ENCODE data around the gene PCCA.

The PCCA gene

DNA sequence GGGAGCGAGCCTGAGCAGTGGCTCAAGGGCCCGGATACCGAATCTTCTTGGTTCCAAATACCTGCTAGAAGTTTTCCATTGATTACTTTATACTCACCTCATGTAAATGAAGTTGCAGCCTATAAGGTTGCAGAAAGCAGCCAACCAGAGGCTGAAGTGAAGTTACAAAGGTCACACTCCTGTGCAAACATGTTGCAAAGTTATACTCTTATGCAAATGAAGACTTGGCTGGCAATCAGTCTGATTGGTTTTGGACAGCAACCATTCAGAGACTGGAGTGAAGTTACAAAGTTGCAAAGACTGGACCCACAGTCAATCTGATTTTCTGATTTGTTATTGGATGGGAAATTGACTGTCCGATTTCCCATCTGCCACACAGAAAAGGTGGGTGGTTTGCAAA lies 347.2 kb downstream of the PCCA start:
- FAIRE-seq, result no peak

- no peak for FAIRE-seq
These were observed 349.3 kb downstream of the PCCA start for GRCh38 chr13:100438059-100438788.

- no peak for FAIRE-seq
These were observed 350.5 kb downstream of the PCCA start for GRCh38 chr13:100439247-100439970.

GRCh38 chr13:100440751-100441425 lies 352.0 kb downstream of the PCCA start:
- FAIRE-seq, result peak; percentile 47

DNA sequence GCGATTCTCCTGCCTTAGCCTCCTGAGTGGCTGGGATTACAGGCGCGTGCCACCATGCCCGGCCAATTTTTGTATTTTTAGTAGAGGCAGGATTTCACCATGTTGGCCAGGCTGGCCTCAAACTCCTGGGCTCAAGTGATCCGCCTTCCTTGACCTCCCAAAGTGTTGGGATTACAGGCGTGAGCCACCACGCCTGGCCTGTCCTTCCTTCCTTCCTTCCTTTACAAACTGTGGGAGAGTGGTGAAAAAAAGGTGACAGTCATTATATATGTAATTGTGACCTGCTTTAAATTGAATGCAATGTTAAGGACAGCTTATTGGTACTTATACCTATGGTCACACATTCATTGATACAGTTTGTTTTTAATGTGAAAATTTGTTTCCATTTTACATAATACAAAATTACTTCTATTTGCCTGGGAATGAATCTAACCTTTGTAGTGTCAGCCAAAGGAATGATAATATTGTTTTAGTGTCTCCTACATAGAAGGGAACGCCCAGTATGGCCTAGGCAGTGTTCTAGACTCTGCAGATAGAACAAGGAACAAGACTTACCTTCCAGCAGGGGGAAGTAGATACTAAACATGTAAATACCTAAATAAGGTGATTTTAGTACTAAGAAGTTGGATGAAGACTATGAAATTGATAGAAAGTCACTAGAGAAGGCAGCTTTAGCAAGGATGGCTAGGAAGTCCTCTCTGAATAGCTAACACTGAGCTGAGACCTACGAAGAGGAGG lies 353.4 kb downstream of the PCCA start:
- no peak for FAIRE-seq

DNA sequence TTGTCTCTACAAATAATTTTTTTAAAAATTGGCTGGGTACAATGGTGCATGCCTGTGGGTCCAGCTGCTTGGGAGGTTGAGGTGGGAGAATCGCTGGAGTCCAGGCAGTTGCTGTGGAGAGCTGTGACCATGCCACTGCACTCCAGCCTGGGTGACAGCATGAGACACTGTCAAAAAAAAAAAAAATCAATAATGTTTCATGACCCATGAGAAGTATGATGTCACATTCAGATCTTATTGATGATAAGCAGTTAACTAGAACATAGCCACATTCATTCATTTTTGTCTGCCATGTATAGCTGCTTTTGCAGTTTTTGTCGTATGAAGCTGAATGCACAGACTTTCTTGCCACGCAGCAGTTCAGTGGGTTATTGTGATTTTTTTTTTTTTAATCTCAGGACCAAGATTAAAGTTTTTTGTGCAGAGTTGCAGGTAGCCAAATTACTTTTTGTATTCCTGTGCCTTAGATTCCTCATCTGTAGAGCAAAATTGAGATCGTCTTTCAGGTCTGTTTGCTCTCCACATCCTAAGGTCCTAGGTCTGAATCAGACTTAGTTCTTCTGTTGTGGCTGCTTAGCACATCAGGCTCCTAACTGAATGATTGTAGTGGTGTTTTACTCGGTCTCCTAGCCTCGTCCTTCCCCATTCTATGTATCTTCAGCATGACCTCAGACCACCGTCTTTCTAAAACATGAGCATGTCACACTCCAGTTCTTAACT lies 354.5 kb downstream of the PCCA start:
- FAIRE-seq, result no peak

DNA sequence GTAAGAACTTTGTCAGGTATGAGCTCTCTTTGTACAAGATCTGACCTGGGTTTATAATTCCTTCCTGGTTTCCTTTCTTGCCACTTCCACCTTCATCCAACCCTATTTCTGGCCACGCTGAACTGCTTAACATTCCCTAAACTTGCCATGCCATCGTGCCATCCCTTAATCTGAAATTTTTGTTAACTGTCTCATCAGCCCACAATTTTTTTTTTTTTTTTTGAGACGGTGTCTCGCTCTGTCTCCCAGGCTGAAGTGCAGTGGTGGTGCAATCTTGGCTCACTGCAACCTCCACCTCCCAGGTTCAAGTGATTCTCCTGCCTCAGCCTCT lies 355.1 kb downstream of the PCCA start:
- FAIRE-seq, result no peak

DNA sequence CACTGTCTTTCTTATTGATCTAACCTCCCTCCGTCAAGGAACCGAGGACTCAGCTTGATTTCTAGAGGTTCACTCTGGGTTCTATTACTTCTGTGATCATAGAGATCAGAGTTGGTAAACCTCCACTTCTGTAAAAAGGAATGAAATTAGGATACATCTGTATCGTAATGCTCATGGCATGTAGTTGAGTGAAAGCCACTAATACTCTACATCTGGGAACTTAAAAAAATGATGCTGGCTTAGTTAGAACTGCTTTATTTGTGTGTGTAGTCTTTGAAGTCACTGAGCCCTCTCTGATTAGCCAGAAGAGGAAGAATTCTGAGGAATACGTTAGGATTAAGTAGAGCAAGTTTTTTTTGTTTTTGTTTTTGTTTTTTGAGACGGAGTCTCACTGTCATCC lies 358.9 kb downstream of the PCCA start:
- FAIRE-seq, result no peak

DNA sequence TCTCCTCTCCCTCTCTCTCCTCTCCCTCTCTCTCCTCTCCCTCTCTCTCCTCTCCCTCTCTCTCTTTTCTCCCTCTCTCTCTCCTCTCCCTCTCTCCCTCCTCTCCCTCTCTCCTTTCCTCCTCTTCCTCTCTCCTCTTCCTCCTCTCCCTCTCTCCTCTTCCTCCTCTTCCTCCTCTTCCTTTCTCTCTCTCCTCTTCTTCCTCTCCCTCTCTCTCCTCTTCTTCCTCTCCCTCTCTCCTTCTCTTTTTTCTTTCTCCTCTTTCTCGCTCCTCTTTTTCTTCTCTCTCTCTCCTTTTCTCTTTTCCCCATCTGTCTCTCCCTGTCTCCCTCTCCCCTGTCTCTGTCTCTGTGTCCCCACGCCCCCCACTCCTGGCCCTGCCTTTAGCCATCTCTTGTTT lies 363.0 kb downstream of the PCCA start:
- FAIRE-seq, result no peak

- FAIRE-seq, result no peak
These were observed 366.0 kb downstream of the PCCA start for GRCh38 chr13:100454876-100455275.

GRCh38 chr13:100458673-100459072 lies 369.8 kb downstream of the PCCA start:
- no peak for FAIRE-seq

DNA sequence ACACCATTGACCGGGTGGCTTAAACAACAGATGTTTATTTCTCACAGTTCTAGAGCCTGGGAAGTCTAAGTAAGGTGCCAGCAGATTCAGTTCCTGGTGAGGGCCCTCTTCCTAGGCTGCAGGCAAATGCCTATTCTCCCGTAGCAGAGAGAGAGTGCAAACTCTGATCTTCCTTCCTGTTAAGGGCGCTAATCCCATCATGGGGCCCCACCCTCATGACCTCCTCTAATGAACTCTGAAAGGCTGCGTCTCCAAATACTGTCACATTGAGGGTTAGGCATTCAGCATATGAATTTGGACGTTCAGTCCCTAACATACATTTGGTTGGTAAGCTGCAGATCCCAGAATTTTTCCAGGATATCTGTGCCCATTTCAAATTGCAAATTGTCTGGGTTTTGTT lies 370.9 kb downstream of the PCCA start:
- no peak for FAIRE-seq

DNA sequence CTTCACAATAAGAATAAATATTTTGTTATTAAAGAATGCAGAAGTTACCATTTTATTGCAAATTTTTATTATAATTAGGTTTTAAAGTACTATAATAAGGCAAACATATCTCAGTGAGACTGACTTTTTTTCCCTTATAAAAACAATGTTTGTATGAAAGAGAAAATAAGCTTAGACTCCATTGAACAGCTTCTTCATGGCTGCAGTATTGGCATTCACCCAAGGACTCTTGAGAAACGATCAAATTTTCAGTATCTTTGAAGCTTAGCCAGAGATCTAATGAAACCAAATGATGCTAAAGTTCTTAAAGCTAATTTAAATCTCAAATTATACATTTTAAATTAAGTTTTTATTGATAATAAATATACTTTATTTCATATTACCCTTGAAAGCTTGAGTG lies 371.4 kb downstream of the PCCA start:
- FAIRE-seq, result no peak

DNA sequence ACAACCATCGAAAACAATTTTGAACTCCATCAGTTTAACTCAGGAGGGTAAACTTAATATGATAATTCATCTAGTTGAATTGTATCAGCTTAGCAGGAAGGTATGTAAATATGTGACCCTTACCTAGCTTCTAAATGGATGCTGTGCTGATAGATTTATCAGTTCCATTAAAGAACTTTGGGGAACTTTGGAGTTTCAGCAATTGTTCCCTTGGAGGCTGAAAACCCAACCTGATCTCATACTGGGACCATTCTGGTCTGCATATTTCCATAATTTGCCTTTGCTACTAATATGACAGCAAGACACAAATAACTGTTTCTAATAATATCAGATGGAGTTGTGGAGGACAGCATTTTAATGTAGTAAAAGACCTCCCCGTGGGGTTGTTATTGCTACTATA lies 371.9 kb downstream of the PCCA start:
- no peak for FAIRE-seq

GRCh38 chr13:100461309-100462030 lies 372.6 kb downstream of the PCCA start:
- FAIRE-seq, result no peak

DNA sequence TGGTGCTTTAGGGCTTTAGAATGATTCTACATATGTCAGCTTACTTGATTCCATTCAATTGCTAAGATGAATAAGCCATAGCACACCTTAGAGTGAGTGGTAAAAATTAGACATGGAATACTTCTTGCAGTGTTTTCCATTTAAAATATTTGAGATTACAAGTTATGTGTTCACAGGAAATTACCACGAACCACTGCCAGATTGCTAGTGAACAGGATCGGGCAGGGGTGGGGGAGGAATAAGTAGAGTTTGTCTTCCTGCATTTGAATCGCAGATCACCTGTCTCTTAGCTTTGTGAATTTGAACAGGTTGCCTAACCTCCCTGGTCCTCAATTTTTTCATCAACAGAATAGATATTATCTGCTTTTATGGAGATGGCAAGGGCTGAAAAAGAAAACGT lies 375.1 kb downstream of the PCCA start:
- FAIRE-seq, result no peak

- no peak for FAIRE-seq
These were observed 376.7 kb downstream of the PCCA start for GRCh38 chr13:100465558-100465957.

- no peak for FAIRE-seq
These were observed 382.1 kb downstream of the PCCA start for GRCh38 chr13:100470866-100471505.

- no peak for FAIRE-seq
These were observed 384.2 kb downstream of the PCCA start for GRCh38 chr13:100473087-100473486.

DNA sequence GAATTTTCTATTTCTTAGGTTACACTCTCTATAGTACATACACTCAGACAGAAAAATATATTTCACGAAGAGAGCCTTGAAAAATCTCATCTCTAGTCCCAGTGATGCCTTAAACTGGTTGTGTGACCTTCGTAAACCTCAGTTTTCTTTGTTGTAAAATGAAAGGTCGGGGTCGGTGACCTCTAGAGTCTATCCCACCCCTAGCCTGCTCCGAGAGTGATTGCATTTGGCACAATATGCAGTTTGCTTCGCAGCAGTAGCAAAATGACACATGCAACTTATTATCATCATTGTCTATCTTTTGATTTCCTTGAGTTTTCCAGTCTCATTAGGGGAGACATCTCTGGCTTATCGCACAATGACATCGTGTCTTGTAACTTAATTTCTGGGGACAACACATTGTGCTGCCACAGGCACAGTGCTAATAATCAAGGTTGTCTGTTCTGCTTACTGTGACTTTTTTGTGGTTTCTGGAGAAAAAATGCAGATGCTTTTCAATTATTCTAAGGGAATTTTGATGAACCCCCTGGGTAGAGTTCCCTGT lies 384.7 kb downstream of the PCCA start:
- no peak for FAIRE-seq

DNA sequence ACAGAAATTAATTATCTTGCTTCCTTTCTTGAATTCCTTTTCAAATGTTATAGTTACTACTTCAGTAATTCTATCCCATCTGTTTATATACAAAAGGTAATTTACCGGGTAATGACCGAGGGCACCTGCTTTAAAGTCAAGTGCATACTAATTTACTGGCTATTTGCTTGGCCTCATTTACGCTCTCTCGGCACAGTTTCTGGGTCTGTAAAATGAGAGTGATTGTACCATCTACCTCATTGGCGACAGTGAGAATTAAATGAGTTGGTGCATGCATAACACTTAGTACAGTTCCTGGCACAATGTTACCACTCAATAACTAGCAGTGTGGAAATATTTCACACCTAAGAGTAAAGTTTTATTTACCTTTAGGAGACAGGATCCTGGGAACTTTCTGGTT lies 388.1 kb downstream of the PCCA start:
- peak; percentile 96 for FAIRE-seq
